ENCODE measurements around the gene HIGD1A. TPM values are rescaled to one million over a fixed set of nuclear protein-coding genes. Genes with fewer than 3 reads are reported as not detected.

HIGD1A gene
- polyA plus RNA-seq, 1 of the 3 experiments (the other 2 are of a cell fraction) = 72.1 TPM

- Histone ChIP-seq H3K9me2 (no peaks in the 10 kb centered on the region), H3K27ac (ENCODE audit: low read depth in 2 of 2, low read length in 1 of 2) (no peak overlapping the region), H3K27me3 (ENCODE audit: insufficient read depth) (no peaks in the 10 kb centered on the region; the same call in 1 of the 2 replicates), H3K4me2 (0 out of 2 replicates have a peak overlapping the region, but pooled peaks have one; percentile 7), H3F3A (replicated peaks; ENCODE audit: insufficient read depth) (peaks cover 12% of the 10 kb centered on the region), H3K9me3 (no peaks in the 10 kb centered on the region), H3K9ac (no peak overlapping the region), H3K4me3 (ENCODE audit: low read depth in 2 of 2, low read length in 1 of 2) (no peak overlapping the region), H2AFZ (ENCODE audit: low read depth) (no peak overlapping the region), H4K20me1 (ENCODE audit: insufficient read depth) (no peaks in the 10 kb centered on the region), H3K79me2 (ENCODE audit: insufficient read depth) (no peaks in the 10 kb centered on the region), H3K36me3 (replicated peaks in 1 of 2; ENCODE audit: control insufficient read depth in 1 of 2, insufficient read depth in 2 of 2, low read length in 1 of 2) (no peaks in the 10 kb centered on the region), H3K4me1 (ENCODE audit: control insufficient read depth in 1 of 2, insufficient read depth in 2 of 2, low read depth in 1 of 2, low read length in 1 of 2) (peaks cover 0 to 11% of the 10 kb centered on the region in 2 experiments; a peak in 2 of 4 replicates)
- TF ChIP-seq NFIC (IDR thresholded peaks at IDR 0.05; ENCODE audit: borderline replicate concordance) = no peak
- TF ChIP-seq GABPA (IDR thresholded peaks at IDR 0.05; ENCODE audit: low read depth) = no peak
- no peak for TF ChIP-seq FOXM1 (IDR thresholded peaks at IDR 0.05; ENCODE audit: low read depth)
- TF ChIP-seq POLR2AphosphoS5 (IDR thresholded peaks at IDR 0.05; ENCODE audit: low read depth, low read length) = no peak
- no peak for TF ChIP-seq YY1 (IDR thresholded peaks at IDR 0.05; ENCODE audit: low read depth)
- CTCF ChIA-PET = interaction anchor here (0.9 to 6.3 kb wide), 3 partner anchors 8 to 19 kb away, joined by 3 to 38 read pairs (median 33); partner anchors contain the start of gene HIGD1A
- POLR2A ChIA-PET = no interaction called here
- WGBS (ENCODE audit: low lambda C conversion rate) = 85% methylated on average over 3 of the region's 3 CpGs
- DNase-seq = no peak
Measured at GRCh38 chr3:42822828-42823227, 18.5 kb upstream of the HIGD1A start.

GRCh38 chr3:42820746-42821051, 16.4 kb upstream of the HIGD1A start:
- peaks cover 0 to 11% of the 10 kb centered on the region in 2 experiments; a peak in 2 of 4 replicates for H3K4me1 ChIP-seq (ENCODE audit: control insufficient read depth in 1 of 2, insufficient read depth in 2 of 2, low read depth in 1 of 2, low read length in 1 of 2)
- H4K20me1 ChIP-seq (ENCODE audit: insufficient read depth) = no peaks in the 10 kb centered on the region
- H3K9ac ChIP-seq = no peak overlapping the region
- POLR2A ChIA-PET = no interaction called here
- CTCF ChIA-PET = interaction anchor here (1.0 to 6.3 kb wide), 5 partner anchors 8 to 25 kb away, joined by 3 to 38 read pairs (median 16); partner anchors contain the start of gene HIGD1A
- H3F3A ChIP-seq (replicated peaks; ENCODE audit: insufficient read depth) = peaks cover 12% of the 10 kb centered on the region
- H3K79me2 ChIP-seq (ENCODE audit: insufficient read depth) = no peaks in the 10 kb centered on the region
- 74% methylated on average over 6 of the region's 6 CpGs for WGBS (ENCODE audit: low lambda C conversion rate)
- DNase-seq = no peak
- H3K27ac ChIP-seq (ENCODE audit: low read depth in 2 of 2, low read length in 1 of 2) = no peak overlapping the region
- H3K9me3 ChIP-seq = no peaks in the 10 kb centered on the region
- no peaks in the 10 kb centered on the region for H3K9me2 ChIP-seq
- no peak overlapping the region for H2AFZ ChIP-seq (ENCODE audit: low read depth)
- no peaks in the 10 kb centered on the region for H3K36me3 ChIP-seq (replicated peaks in 1 of 2; ENCODE audit: control insufficient read depth in 1 of 2, insufficient read depth in 2 of 2, low read length in 1 of 2)
- no peaks in the 10 kb centered on the region for H3K27me3 ChIP-seq (ENCODE audit: insufficient read depth)
- H3K4me3 ChIP-seq (ENCODE audit: low read depth in 2 of 2, low read length in 1 of 2) = no peak overlapping the region
- no peak for TF ChIP-seq EZH2phosphoT487 (IDR thresholded peaks at IDR 0.05; ENCODE audit: borderline replicate concordance, low read depth)
- TF ChIP-seq PBX3 (IDR thresholded peaks at IDR 0.05) = no peak
- no peak for TF ChIP-seq MAX (IDR thresholded peaks at IDR 0.05; ENCODE audit: low read depth)
- TF ChIP-seq REST (IDR thresholded peaks at IDR 0.05; ENCODE audit: low read depth, low read length) = no peak
- TF ChIP-seq RFX5 (IDR thresholded peaks at IDR 0.05; ENCODE audit: low read length) = no peak
- TF ChIP-seq NFIC (IDR thresholded peaks at IDR 0.05; ENCODE audit: borderline replicate concordance) = no peak
- no peak for TF ChIP-seq JUND (IDR thresholded peaks at IDR 0.05)
- TF ChIP-seq RCOR1 (IDR thresholded peaks at IDR 0.05; ENCODE audit: low read length) = no peak
- no peak for TF ChIP-seq USF1 (IDR thresholded peaks at IDR 0.05; ENCODE audit: borderline replicate concordance, low read depth)
- no peak overlapping the region for H3K4me2 ChIP-seq

All from SK-N-SH (cell line).